T-cell (primary cell): ENCODE measurements around the gene MAFB. TPM values are rescaled to one million over a fixed set of nuclear protein-coding genes. Genes with fewer than 3 reads are reported as not detected.

ENCODE experiments used
- ATAC-seq, 4 experiments: fragments of 200-7000 bp in 3 of 4; fragments of 150-1000 bp in 1 of 4; cut with Tn5 transposase; replicated peaks in 1 of 4; 1 replicate in 3 of 4; 2 replicates in 1 of 4; pipeline ENCODE4 v1.10.0; 2021; ENCODE audit warnings: moderate library complexity in 3 of 4, mild to moderate bottlenecking in 2 of 4, moderate number of reproducible peaks in 1 of 4
- CTCF ChIA-PET, 2 donors: fragments of 300-600 bp; sonication (Branson Sonifier 250); formaldehyde crosslinking; loops; one replicate each; lab custom pipeline; 2022; ENCODE audit warnings: antibody characterized with exemption in 2 of 2; lab: Charles Lee
- POLR2A ChIA-PET, 2 donors: fragments of 300-600 bp; sonication (Branson Sonifier 250); formaldehyde crosslinking; loops; one replicate each; lab custom pipeline; 2022; ENCODE audit warnings: antibody characterized with exemption in 2 of 2; lab: Charles Lee
- DNase-seq, 35 experiments: peaks; one replicate each; pipeline versions ENCODE4 v3.0.0 to v3.0.0-alpha.2; 2013 to 2023
- H3K27ac ChIP-seq: one replicate; pipeline ENCODE4 v1.5.1; 2013; ENCODE audit warnings: low read length
- H3K27me3 ChIP-seq, 2 experiments: replicated peaks in 1 of 2; 1 replicate in 1 of 2; 2 replicates in 1 of 2; pipeline versions ENCODE4 v1.6.1 to v1.7.0; 2013; ENCODE audit warnings: low read length in 1 of 2, mixed read lengths in 1 of 2; ENCODE audit not compliant: control insufficient read depth in 2 of 2, insufficient read depth in 2 of 2; ENCODE audit errors: extremely low read depth in 1 of 2
- H3K36me3 ChIP-seq, 2 donors: 1 replicate in 1 of 2; 2 replicates in 1 of 2; pipeline versions ENCODE4 v1.6.1 to v1.7.0; 2013; ENCODE audit warnings: low read length in 1 of 2; ENCODE audit not compliant: control insufficient read depth in 2 of 2, insufficient read depth in 1 of 2; ENCODE audit errors: extremely low read depth in 1 of 2
- H3K4me1 ChIP-seq, 2 experiments: 1 replicate in 1 of 2; 2 replicates in 1 of 2; pipeline versions ENCODE4 v1.6.1 to v1.7.0; 2013; ENCODE audit warnings: low read length in 2 of 2, mixed read lengths in 1 of 2; ENCODE audit not compliant: insufficient read depth in 2 of 2, control insufficient read depth in 1 of 2; ENCODE audit errors: extremely low read depth in 1 of 2
- H3K4me3 ChIP-seq, 2 donors: 1 replicate in 1 of 2; 2 replicates in 1 of 2; pipeline versions ENCODE4 v1.5.1 to v1.7.0; 2013; ENCODE audit warnings: mild to moderate bottlenecking in 2 of 2, low read length in 1 of 2, moderate library complexity in 1 of 2; ENCODE audit not compliant: control insufficient read depth in 1 of 2; ENCODE audit errors: extremely low read depth in 1 of 2
- H3K9me3 ChIP-seq: 2 replicates; pipeline ENCODE4 v1.7.0; 2013
- H3K27ac Mint-ChIP-seq, 2 donors: one replicate each; pipeline ENCODE4 v1.8.0; 2020 to 2021; ENCODE audit warnings: mild to moderate bottlenecking in 2 of 2, mixed read lengths in 2 of 2
- H3K27me3 Mint-ChIP-seq, 2 donors: one replicate each; pipeline ENCODE4 v1.8.0; 2021 to 2022; ENCODE audit warnings: mixed read lengths in 2 of 2
- H3K36me3 Mint-ChIP-seq: one replicate; pipeline ENCODE4 v1.8.0; 2021; ENCODE audit warnings: mixed read lengths
- H3K4me1 Mint-ChIP-seq, 3 donors: one replicate each; pipeline ENCODE4 v1.8.0; 2020 to 2022; ENCODE audit warnings: mixed read lengths in 3 of 3, mild to moderate bottlenecking in 1 of 3
- H3K4me3 Mint-ChIP-seq, 3 donors: one replicate each; pipeline ENCODE4 v1.8.0; 2020 to 2022; ENCODE audit warnings: mild to moderate bottlenecking in 3 of 3, mixed read lengths in 3 of 3, moderate library complexity in 3 of 3
- H3K9me3 Mint-ChIP-seq, 3 donors: one replicate each; pipeline ENCODE4 v1.8.0; 2020 to 2022; ENCODE audit warnings: mixed read lengths in 3 of 3
- WGBS: methylation state at CpG from one replicate; pipeline ENCODE4 v1.1.5; 2013; ENCODE audit warnings: missing lambda C conversion rate; ENCODE audit not compliant: insufficient coverage; 5-methylcytosine and 5-hydroxymethylcytosine counted together
- total RNA-seq, 35 experiments: library from RNA in 6 of 35; stranded (reverse) in 6 of 35; fragments of 120-200 nt in 1 of 35; gene quantifications; one replicate each; pipeline versions ENCODE4 v1.2.1 to v1.2.4 and lab custom pipeline; 2013 to 2026

Gene MAFB
- total RNA-seq, 5 donors from 2014 or later (not counting 1 experiment from before 2014, with no cell fraction given) = 0.23 to 0.56 (median 0.32) TPM

GRCh38 chr20:40636486-40636885 is 52.5 kb downstream of the MAFB start:
- no peaks in the 10 kb centered on the region for H3K4me1 ChIP-seq
- DNase-seq = no peak
- POLR2A ChIA-PET = interaction anchor here in 1 of 2 donors (0.6 kb wide), 1 partner anchor 1285 kb away, joined by 3 read pairs; no protein-coding TSS in a partner anchor

GRCh38 chr20:40635971-40636370 is 53.1 kb downstream of the MAFB start:
- ATAC-seq (no peak), DNase-seq (no peak)
- H3K9me3 ChIP-seq = no peaks in the 10 kb centered on the region
- Mint-ChIP-seq H3K9me3 (peaks cover 0 to 4% (median 0%) of the 10 kb centered on the region in 3 donors), H3K27ac (no peak overlapping the region), H3K4me1 (no peaks in the 10 kb centered on the region), H3K36me3 (no peaks in the 10 kb centered on the region), H3K27me3 (peaks cover 5 to 9% of the 10 kb centered on the region in 2 donors), H3K4me3 (no peak overlapping the region)
- H3K27me3 ChIP-seq = peaks cover 0 to 8% of the 10 kb centered on the region in 2 experiments
- no peaks in the 10 kb centered on the region for H3K36me3 ChIP-seq
- ChIA-PET CTCF (no interaction called here), POLR2A (interaction anchor here in 1 of 2 donors (0.6 kb wide), 1 partner anchor 1284 kb away, joined by 3 read pairs; no protein-coding TSS in a partner anchor)
- H3K4me3 ChIP-seq = no peak overlapping the region
- no peaks in the 10 kb centered on the region for H3K4me1 ChIP-seq
- H3K27ac ChIP-seq = no peak overlapping the region

More at GRCh38 chr20:40636486-40636885, 52.5 kb downstream of the MAFB start:
- no peaks in the 10 kb centered on the region for H3K36me3 Mint-ChIP-seq
- no CpG with 5 or more reads among the region's 2 CpGs for WGBS
- CTCF ChIA-PET = no interaction called here
- Histone ChIP-seq H3K27ac (no peak overlapping the region), H3K36me3 (no peaks in the 10 kb centered on the region), H3K27me3 (peaks cover 0 to 8% of the 10 kb centered on the region in 2 experiments), H3K4me3 (no peak overlapping the region), H3K9me3 (no peaks in the 10 kb centered on the region)
- no peaks in the 10 kb centered on the region for H3K4me1 Mint-ChIP-seq
- peaks cover 5 to 9% of the 10 kb centered on the region in 2 donors for H3K27me3 Mint-ChIP-seq
- peaks cover 0 to 4% (median 0%) of the 10 kb centered on the region in 3 donors for H3K9me3 Mint-ChIP-seq
- no peak for ATAC-seq
- no peak overlapping the region for H3K27ac Mint-ChIP-seq
- H3K4me3 Mint-ChIP-seq = no peak overlapping the region
